CD14-positive monocyte (primary cell): ENCODE measurements around the gene NPSR1. TPM values are rescaled to one million over a fixed set of nuclear protein-coding genes. Genes with fewer than 3 reads are reported as not detected.

Experiments used
- DNase-seq, 3 donors: peaks; one replicate each; pipeline ENCODE4 v3.0.0-alpha.2; 2011 to 2022
- H2AFZ ChIP-seq: 2 replicates; pipeline ENCODE4 v1.6.0; 2012; ENCODE audit warnings: mild to moderate bottlenecking, low read depth, low read length, inconsistent platforms; ENCODE audit not compliant: insufficient read depth, poor library complexity, severe bottlenecking
- H3K27ac ChIP-seq, 2 donors: 1 replicate in 1 of 2; 2 replicates in 1 of 2; pipeline ENCODE4 v1.5.1; 2012 to 2013; ENCODE audit warnings: low read length in 2 of 2, control low read depth in 1 of 2, inconsistent platforms in 1 of 2, low read depth in 1 of 2, mild to moderate bottlenecking in 1 of 2
- H3K27me3 ChIP-seq, 2 donors: one replicate each; pipeline versions ENCODE4 v1.6.0 to v1.6.1; 2011 to 2013; ENCODE audit warnings: low read length in 2 of 2; ENCODE audit not compliant: control insufficient read depth in 2 of 2, insufficient read depth in 2 of 2
- H3K36me3 ChIP-seq, 2 donors: replicated peaks in 1 of 2; 1 replicate in 1 of 2; 2 replicates in 1 of 2; pipeline versions ENCODE4 v1.5.1 to v1.6.1; 2012 to 2013; ENCODE audit warnings: low read length in 2 of 2, control low read depth in 1 of 2, inconsistent platforms in 1 of 2, mild to moderate bottlenecking in 1 of 2; ENCODE audit not compliant: insufficient read depth in 2 of 2, control insufficient read depth in 1 of 2
- H3K4me1 ChIP-seq, 2 donors: 1 replicate in 1 of 2; 2 replicates in 1 of 2; pipeline versions ENCODE4 v1.5.1 to v1.6.1; 2012 to 2013; ENCODE audit warnings: low read length in 2 of 2, control low read depth in 1 of 2, inconsistent platforms in 1 of 2, mild to moderate bottlenecking in 1 of 2, moderate library complexity in 1 of 2; ENCODE audit not compliant: insufficient read depth in 2 of 2, control insufficient read depth in 1 of 2
- H3K4me2 ChIP-seq: replicated peaks from 2 replicates; pipeline ENCODE3; 2012; ENCODE audit warnings: low read length, moderate library complexity, mild to moderate bottlenecking; ENCODE audit not compliant: poor library complexity, severe bottlenecking; ENCODE audit errors: extremely low read depth
- H3K4me3 ChIP-seq, 3 experiments: fragments of 200-600 bp in 1 of 3; sonication (generic) in 1 of 3; replicated peaks in 1 of 3; 1 replicate in 2 of 3; 2 replicates in 1 of 3; pipeline ENCODE4 v1.5.1; 2011 to 2013; ENCODE audit warnings: low read length in 3 of 3, mild to moderate bottlenecking in 3 of 3, control low read depth in 2 of 3, low read depth in 2 of 3, inconsistent platforms in 1 of 3, moderate library complexity in 1 of 3
- H3K79me2 ChIP-seq: 2 replicates; pipeline ENCODE4 v1.6.0; 2012; ENCODE audit warnings: mild to moderate bottlenecking, control low read depth, inconsistent platforms, low read length, moderate library complexity; ENCODE audit not compliant: insufficient read depth
- H3K9ac ChIP-seq: 2 replicates; pipeline ENCODE4 v1.6.0; 2017; ENCODE audit warnings: low read length, mild to moderate bottlenecking; ENCODE audit not compliant: insufficient read depth, poor library complexity, severe bottlenecking
- H3K9me3 ChIP-seq, 2 donors: replicated peaks in 1 of 2; 1 replicate in 1 of 2; 2 replicates in 1 of 2; pipeline versions ENCODE4 v1.5.1 to v1.6.1; 2012 to 2013; ENCODE audit warnings: low read length in 2 of 2, control low read depth in 1 of 2; ENCODE audit not compliant: control insufficient read depth in 1 of 2, insufficient read depth in 1 of 2
- H4K20me1 ChIP-seq: 2 replicates; pipeline ENCODE4 v1.6.0; 2012; ENCODE audit warnings: mild to moderate bottlenecking, low read length, control low read depth, moderate library complexity; ENCODE audit not compliant: insufficient read depth
- H3K27ac Mint-ChIP-seq, 7 donors: one replicate each; pipeline ENCODE4 v1.8.0; 2020; ENCODE audit warnings: mild to moderate bottlenecking in 7 of 7, mixed read lengths in 7 of 7, moderate library complexity in 6 of 7, inconsistent platforms in 2 of 7
- H3K27me3 Mint-ChIP-seq, 3 donors: one replicate each; pipeline ENCODE4 v1.8.0; 2021 to 2022; ENCODE audit warnings: low read depth in 3 of 3, mild to moderate bottlenecking in 3 of 3, mixed read lengths in 3 of 3, moderate library complexity in 3 of 3, inconsistent platforms in 1 of 3
- H3K36me3 Mint-ChIP-seq, 2 donors: one replicate each; pipeline ENCODE4 v1.8.0; 2020; ENCODE audit warnings: mixed read lengths in 2 of 2, inconsistent platforms in 1 of 2, mild to moderate bottlenecking in 1 of 2
- H3K4me1 Mint-ChIP-seq: one replicate; pipeline ENCODE4 v1.8.0; 2020; ENCODE audit warnings: mild to moderate bottlenecking, mixed read lengths
- H3K4me3 Mint-ChIP-seq, 2 donors: one replicate each; pipeline ENCODE4 v1.8.0; 2020; ENCODE audit warnings: mild to moderate bottlenecking in 2 of 2, mixed read lengths in 2 of 2, moderate library complexity in 1 of 2
- H3K9me3 Mint-ChIP-seq, 7 donors: one replicate each; pipeline ENCODE4 v1.8.0; 2020 to 2022; ENCODE audit warnings: mixed read lengths in 7 of 7, mild to moderate bottlenecking in 6 of 7, moderate library complexity in 6 of 7, inconsistent platforms in 2 of 7
- CTCF ChIP-seq: fragments of 200-600 bp; IDR thresholded peaks from one replicate; pipeline ENCODE4 v1.8.0; 2022; ENCODE audit warnings: antibody characterized with exemption, mild to moderate bottlenecking
- WGBS: methylation state at CpG from one replicate; pipeline ENCODE4 v1.1.5; 2013; ENCODE audit warnings: missing lambda C conversion rate; ENCODE audit not compliant: insufficient coverage; 5-methylcytosine and 5-hydroxymethylcytosine counted together
- intact Hi-C, 2 donors: fragments of 100-400 bp; cut with micrococcal nuclease; formaldehyde crosslinking; loops; one replicate each; pipeline versions ENCODE4 v1.15.0 to v1.15.1; 2023
- polyA plus RNA-seq, 3 donors: library from polyadenylated mRNA; depleted of rRNA in 1 of 3; unstranded in 2 of 3; stranded (reverse) in 1 of 3; fragments of 300-500 nt in 2 of 3; fragments of >200 nt in 1 of 3; fragmentation: Illumina TruSeq in 2 of 3; gene quantifications; 1 replicate in 2 of 3; 2 replicates in 1 of 3; pipeline ENCODE4 v1.2.3, GENCODE V29; 2012 to 2021

Gene NPSR1
- polyA plus RNA-seq, 3 donors = not detected

DNA sequence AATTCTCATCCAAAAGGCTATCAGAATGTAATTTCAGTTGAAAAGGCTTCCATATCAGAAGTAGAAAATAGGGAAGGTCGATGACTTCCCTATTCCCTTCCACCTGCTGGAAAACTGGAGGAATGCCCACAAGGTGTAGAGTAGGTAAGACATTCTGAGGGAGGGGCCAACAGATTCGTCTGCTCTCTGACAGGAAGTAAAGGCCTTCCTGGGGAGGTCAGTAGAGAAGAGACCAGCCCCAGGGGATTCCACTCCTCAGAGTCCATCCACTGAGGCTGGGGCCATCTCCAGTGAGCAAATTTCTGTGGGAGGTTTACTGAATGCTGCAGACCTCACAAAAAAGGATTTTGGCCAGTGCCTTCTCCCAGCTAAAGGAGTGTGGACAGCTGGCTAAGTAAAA is 19.5 kb downstream of the NPSR1 start:
- no peaks in the 10 kb centered on the region for H3K9me3 Mint-ChIP-seq
- no peaks in the 10 kb centered on the region for H4K20me1 ChIP-seq
- H3K4me2 ChIP-seq = no peak overlapping the region
- H2AFZ ChIP-seq = no peak overlapping the region
- H3K4me1 Mint-ChIP-seq = no peaks in the 10 kb centered on the region
- no peak overlapping the region for H3K4me3 Mint-ChIP-seq
- no peak overlapping the region for H3K4me3 ChIP-seq
- TF ChIP-seq CTCF = no peak
- H3K79me2 ChIP-seq = no peaks in the 10 kb centered on the region
- intact Hi-C loops = no loop called here
- H3K36me3 ChIP-seq = no peaks in the 10 kb centered on the region
- no peak overlapping the region for H3K27ac ChIP-seq
- no peaks in the 10 kb centered on the region for H3K27me3 Mint-ChIP-seq
- no peaks in the 10 kb centered on the region for H3K27me3 ChIP-seq
- H3K36me3 Mint-ChIP-seq = no peaks in the 10 kb centered on the region
- no peak overlapping the region for H3K9ac ChIP-seq
- H3K9me3 ChIP-seq = no peaks in the 10 kb centered on the region
- no peaks in the 10 kb centered on the region for H3K4me1 ChIP-seq
- no peak overlapping the region for H3K27ac Mint-ChIP-seq
- DNase-seq = no peak
- no CpG with 5 or more reads among the region's 2 CpGs for WGBS

DNA sequence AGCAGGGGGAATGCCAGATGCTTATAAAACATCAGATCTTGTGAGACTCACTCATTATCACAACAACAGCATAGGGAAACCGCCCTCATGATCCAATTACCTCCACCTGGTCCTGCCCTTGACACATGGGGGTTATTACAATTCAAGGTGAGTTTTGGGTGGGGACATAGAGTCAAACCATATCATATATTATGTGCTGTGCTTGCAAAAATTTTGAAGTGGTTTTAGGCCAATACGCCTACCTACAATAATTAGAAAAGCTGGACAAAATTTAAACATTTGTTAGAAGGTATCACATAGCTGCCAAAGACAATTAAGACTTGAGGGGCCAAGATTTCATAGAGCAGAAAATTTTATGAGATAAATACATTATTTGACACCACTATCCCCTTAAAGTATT is 29.5 kb downstream of the NPSR1 start:
- Histone ChIP-seq H3K27me3 (no peaks in the 10 kb centered on the region), H3K27ac (no peak overlapping the region), H4K20me1 (no peaks in the 10 kb centered on the region), H3K9me3 (peaks cover 0 to 14% of the 10 kb centered on the region in 2 donors), H3K4me1 (no peaks in the 10 kb centered on the region), H3K4me2 (no peak overlapping the region), H3K4me3 (no peak overlapping the region), H3K9ac (no peak overlapping the region), H2AFZ (no peak overlapping the region), H3K36me3 (no peaks in the 10 kb centered on the region), H3K79me2 (no peaks in the 10 kb centered on the region)
- no peak for TF ChIP-seq CTCF
- intact Hi-C loops = no loop called here
- no peaks in the 10 kb centered on the region for H3K4me1 Mint-ChIP-seq
- no peak overlapping the region for H3K27ac Mint-ChIP-seq
- H3K4me3 Mint-ChIP-seq = no peak overlapping the region
- H3K9me3 Mint-ChIP-seq = peaks cover 2 to 16% (median 3%) of the 10 kb centered on the region in 7 donors
- H3K36me3 Mint-ChIP-seq = no peaks in the 10 kb centered on the region
- DNase-seq = no peak
- no peaks in the 10 kb centered on the region for H3K27me3 Mint-ChIP-seq
- WGBS = no CpG with 5 or more reads among the region's 2 CpGs
